Fibroblast of pulmonary artery (primary cell): ENCODE data around the gene SCG2.

ENCODE experiments used
- DNase-seq: peaks from one replicate; pipeline ENCODE4 v3.0.0-alpha.2; 2010; ENCODE audit warnings: low read depth
- H3K4me3 ChIP-seq: replicated peaks from 2 replicates; pipeline ENCODE4 v1.5.1; 2011; ENCODE audit warnings: low read depth, mild to moderate bottlenecking, control low read depth, low read length, moderate library complexity
- CTCF ChIP-seq: IDR thresholded peaks from 2 replicates; pipeline ENCODE4 v1.5.1; 2011; ENCODE audit warnings: mild to moderate bottlenecking, control low read depth, low read length, inconsistent platforms; ENCODE audit errors: missing control alignments

Gene SCG2

GRCh38 chr2:223601932-223602666, at the start of gene SCG2:
Gene SCG2, minus strand, starts transcription at chr2:223602361. Its CDS starts 3,079 bp downstream, at chr2:223599282.
- peak; percentile 95 for DNase-seq
- TF ChIP-seq CTCF, result peak; percentile 43
- H3K4me3 ChIP-seq, result peak within 1 kb of the TSS; percentile 18

- DNase-seq, result no peak
- no peak overlapping the region for H3K4me3 ChIP-seq
- no peak for TF ChIP-seq CTCF
These were observed 47.7 kb upstream of the SCG2 start for GRCh38 chr2:223649554-223650533.

- no peak for TF ChIP-seq CTCF
- no peak for DNase-seq
These were observed 46.6 kb upstream of the SCG2 start for GRCh38 chr2:223648755-223649154.

GRCh38 chr2:223647258-223647952, 45.2 kb upstream of the SCG2 start:
- no peak for DNase-seq
- no peak for TF ChIP-seq CTCF
- H3K4me3 ChIP-seq, result no peak overlapping the region

More at GRCh38 chr2:223648755-223649154, 46.6 kb upstream of the SCG2 start:
- no peak overlapping the region for H3K4me3 ChIP-seq

GRCh38 chr2:223644136-223644535, 42.0 kb upstream of the SCG2 start:
- DNase-seq, result no peak
- H3K4me3 ChIP-seq, result no peak overlapping the region
- TF ChIP-seq CTCF, result no peak

GRCh38 chr2:223643309-223643708, 41.1 kb upstream of the SCG2 start:
- H3K4me3 ChIP-seq, result no peak overlapping the region
- no peak for DNase-seq

More at GRCh38 chr2:223643309-223643708, 41.1 kb upstream of the SCG2 start:
- no peak for TF ChIP-seq CTCF
